HCT116 (cell line): ENCODE data around the gene ANAPC2. TPM values are rescaled to one million over a fixed set of nuclear protein-coding genes. Genes with fewer than 3 reads are reported as not detected.

Source experiments
- ATAC-seq: fragments of 200-7000 bp; cut with Tn5 transposase; 2 replicates; pipeline ENCODE4 v1.9.1; 2020; ENCODE audit warnings: mild to moderate bottlenecking, moderate library complexity
- BruUV-seq: library from RNA; stranded (reverse); fragments of 400-500 nt; replicated peaks from 2 replicates; lab custom pipeline; 2021; lab: Mats Ljungman, UMichigan
- CTCF ChIA-PET: fragments of 300-600 bp; sonication (Branson Sonifier 250); formaldehyde crosslinking; loops from one replicate; lab custom pipeline; 2021; ENCODE audit warnings: antibody characterized with exemption; lab: Charles Lee
- POLR2A ChIA-PET: fragments of 300-600, 350-600 bp; sonication (Branson Sonifier 250); formaldehyde crosslinking; loops from one replicate; lab custom pipeline; 2021; ENCODE audit warnings: antibody characterized with exemption; lab: Charles Lee
- RAD21 ChIA-PET, 2 experiments: fragments of 300-600 bp; sonication (Branson Sonifier 250); formaldehyde crosslinking; loops; one replicate each; lab custom pipeline; 2023; ENCODE audit warnings: low total read pairs in 2 of 2; ENCODE audit not compliant: uncharacterized antibody in 2 of 2, unreplicated experiment in 2 of 2, low non-redundant PET in 1 of 2; lab: Charles Lee
- DNase-seq: peaks from one replicate; pipeline ENCODE4 v3.0.0-alpha.2; 2010; ENCODE audit warnings: low read depth, low spot score
- H2AFZ ChIP-seq: fragments of 200-600 bp; shearing (Covaris generic), sonication (generic); 2 replicates; pipeline ENCODE4 v1.6.1; 2017; ENCODE audit warnings: low read depth, mixed run types, mixed read lengths, antibody characterized with exemption, low read length; ENCODE audit not compliant: poor library complexity, severe bottlenecking
- H3K27ac ChIP-seq: 2 replicates; pipeline ENCODE4 v1.5.1; 2012; ENCODE audit warnings: low read depth, low read length
- H3K27me3 ChIP-seq: fragments of 200-600 bp; sonication (generic); 2 replicates; pipeline ENCODE4 v1.6.1; 2016; ENCODE audit warnings: mixed run types, low read length, mixed read lengths; ENCODE audit not compliant: insufficient read depth
- H3K36me3 ChIP-seq, 2 experiments: fragments of 200-500 bp in 1 of 2; fragments of 200-600 bp in 1 of 2; sonication (Bioruptor generic) in 1 of 2; sonication (generic) in 1 of 2; 2 replicates each; pipeline versions ENCODE4 v1.5.1 to v1.6.1; 2014 to 2016; ENCODE audit warnings: low read length in 2 of 2, inconsistent platforms in 1 of 2, mixed read lengths in 1 of 2, mixed run types in 1 of 2; ENCODE audit not compliant: insufficient read depth in 2 of 2, control insufficient read depth in 1 of 2
- H3K4me1 ChIP-seq, 2 experiments: fragments of 200-600 bp in 1 of 2; sonication (generic) in 1 of 2; 2 replicates each; pipeline versions ENCODE4 v1.5.1 to v1.6.1; 2012 to 2017; ENCODE audit warnings: low read length in 2 of 2, inconsistent platforms in 1 of 2, mild to moderate bottlenecking in 1 of 2, mixed read lengths in 1 of 2, mixed run types in 1 of 2, moderate library complexity in 1 of 2; ENCODE audit not compliant: insufficient read depth in 2 of 2, control insufficient read depth in 1 of 2
- H3K4me2 ChIP-seq: fragments of 200-600 bp; sonication (generic); 2 replicates; pipeline ENCODE4 v1.6.1; 2017; ENCODE audit warnings: mixed run types, low read length, mixed read lengths
- H3K4me3 ChIP-seq, 2 experiments: fragments of 200-600 bp in 1 of 2; sonication (generic) in 1 of 2; replicated peaks in 1 of 2; 2 replicates each; pipeline ENCODE4 v1.5.1; 2011 to 2016; ENCODE audit warnings: low read length in 2 of 2, control low read depth in 1 of 2, low read depth in 1 of 2, mild to moderate bottlenecking in 1 of 2, mixed read lengths in 1 of 2, mixed run types in 1 of 2
- H3K79me2 ChIP-seq: fragments of 200-600 bp; sonication (generic); 2 replicates; pipeline ENCODE4 v1.6.1; 2017; ENCODE audit warnings: mild to moderate bottlenecking, mixed run types, low read length, moderate library complexity, mixed read lengths; ENCODE audit not compliant: insufficient read depth
- H3K9ac ChIP-seq: fragments of 200-600 bp; sonication (generic); 2 replicates; pipeline ENCODE4 v1.6.1; 2016; ENCODE audit warnings: low read length, mixed read lengths
- H3K9me2 ChIP-seq: fragments of 200-600 bp; sonication (generic), shearing (Covaris generic); 2 replicates; pipeline ENCODE4 v1.6.1; 2017; ENCODE audit warnings: mixed run types, mild to moderate bottlenecking, moderate library complexity; ENCODE audit not compliant: insufficient read depth
- H3K9me3 ChIP-seq, 2 experiments: fragments of 200-500 bp in 1 of 2; fragments of 200-600 bp in 1 of 2; sonication (Bioruptor generic) in 1 of 2; sonication (generic) in 1 of 2; 2 replicates each; pipeline ENCODE4 v1.6.1; 2014 to 2017; ENCODE audit warnings: low read length in 2 of 2, mixed read lengths in 2 of 2, inconsistent platforms in 1 of 2, low read depth in 1 of 2, mild to moderate bottlenecking in 1 of 2, mixed run types in 1 of 2, moderate library complexity in 1 of 2; ENCODE audit not compliant: control insufficient read depth in 1 of 2, insufficient read depth in 1 of 2
- H4K20me1 ChIP-seq: fragments of 200-600 bp; sonication (generic), shearing (Covaris generic); 2 replicates; pipeline ENCODE4 v1.6.1; 2017; ENCODE audit warnings: mixed run types, mild to moderate bottlenecking, moderate library complexity; ENCODE audit not compliant: insufficient read depth
- ATF3 ChIP-seq: IDR thresholded peaks from 2 replicates; pipeline ENCODE4 v1.6.1; 2012
- CBX3 ChIP-seq: IDR thresholded peaks from 2 replicates; pipeline ENCODE4 v1.6.1; 2012; ENCODE audit warnings: low read depth
- CEBPB ChIP-seq: IDR thresholded peaks from 2 replicates; pipeline ENCODE4 v1.6.1; 2012; ENCODE audit warnings: low read depth
- CTCF ChIP-seq, 3 experiments: fragments of 200-600 bp in 1 of 3; sonication (generic) in 1 of 3; IDR thresholded peaks in 2 of 3; conservative IDR thresholded peaks in 1 of 3; 2 replicates each; pipeline ENCODE4 v1.5.1; 2012 to 2017; ENCODE audit warnings: low read depth in 2 of 3, low read length in 2 of 3, antibody characterized with exemption in 1 of 3, borderline replicate concordance in 1 of 3, control low read depth in 1 of 3, mild to moderate bottlenecking in 1 of 3, mixed read lengths in 1 of 3, mixed run types in 1 of 3, moderate library complexity in 1 of 3; ENCODE audit not compliant: insufficient read depth in 1 of 3
- EGR1 ChIP-seq: IDR thresholded peaks from 2 replicates; pipeline ENCODE4 v1.6.1; 2012; ENCODE audit warnings: low read depth
- ELF1 ChIP-seq: IDR thresholded peaks from 2 replicates; pipeline ENCODE4 v1.6.1; 2012; ENCODE audit warnings: low read depth, borderline replicate concordance
- EZH2 ChIP-seq: fragments of 200-600 bp; sonication (generic); IDR thresholded peaks from 2 replicates; pipeline ENCODE4 v1.6.1; 2017; ENCODE audit warnings: antibody characterized with exemption, mixed run types
- EZH2phosphoT487 ChIP-seq: fragments of 200-600 bp; IDR thresholded peaks from 2 replicates; pipeline ENCODE4 v1.6.1; 2018; ENCODE audit warnings: antibody characterized with exemption, borderline replicate concordance
- FOSL1 ChIP-seq: IDR thresholded peaks from 2 replicates; pipeline ENCODE4 v1.6.1; 2012; ENCODE audit warnings: low read depth
- JUND ChIP-seq: IDR thresholded peaks from 2 replicates; pipeline ENCODE4 v1.6.1; 2012
- POLR2A ChIP-seq: IDR thresholded peaks from 2 replicates; pipeline ENCODE4 v1.7.0; 2011; ENCODE audit warnings: borderline replicate concordance; ENCODE audit not compliant: insufficient read depth, insufficient read length; ENCODE audit errors: extremely low read depth
- SIN3A ChIP-seq: IDR thresholded peaks from 2 replicates; pipeline ENCODE4 v1.6.1; 2012; ENCODE audit warnings: low read depth
- SP1 ChIP-seq: IDR thresholded peaks from 2 replicates; pipeline ENCODE4 v1.6.1; 2012; ENCODE audit warnings: low read depth
- SRF ChIP-seq: IDR thresholded peaks from 2 replicates; pipeline ENCODE4 v1.6.1; 2012; ENCODE audit warnings: low read depth
- YY1 ChIP-seq: IDR thresholded peaks from 2 replicates; pipeline ENCODE4 v1.6.1; 2011; ENCODE audit warnings: low read length, low read depth, moderate library complexity, mild to moderate bottlenecking; ENCODE audit not compliant: insufficient replicate concordance; ENCODE audit errors: extremely low read depth
- ZFX ChIP-seq: fragments of 450-650 bp; IDR thresholded peaks from 2 replicates; pipeline ENCODE4 v1.6.1; 2017
- ZNF274 ChIP-seq: fragments of 200-500 bp; sonication (Bioruptor generic); IDR thresholded peaks from 2 replicates; pipeline ENCODE4 v1.6.1; 2014; ENCODE audit warnings: mild to moderate bottlenecking, low read depth, low read length, inconsistent platforms
- intact Hi-C: fragments of 100-400 bp; cut with micrococcal nuclease; formaldehyde crosslinking; loops from 2 replicates; pipeline ENCODE4 v1.10.0; 2022
- total RNA-seq: library from RNA; stranded (reverse); gene quantifications from one replicate; pipeline ENCODE4 v1.2.1, GENCODE V29; 2021; ENCODE audit not compliant: unreplicated experiment
- TF ChIP-seq, protein P1 (sequence below): IDR thresholded peaks from 2 replicates; pipeline ENCODE4 v1.6.1; 2011; ENCODE audit warnings: mild to moderate bottlenecking, low read length, moderate library complexity; ENCODE audit not compliant: insufficient replicate concordance; ENCODE audit errors: extremely low read depth
- TF ChIP-seq, protein P2 (sequence below): IDR thresholded peaks from 2 replicates; pipeline ENCODE4 v1.6.1; 2012

The ANAPC2 gene
- total RNA-seq, 1 experiment from 2014 or later: 75.5 TPM

DNA sequence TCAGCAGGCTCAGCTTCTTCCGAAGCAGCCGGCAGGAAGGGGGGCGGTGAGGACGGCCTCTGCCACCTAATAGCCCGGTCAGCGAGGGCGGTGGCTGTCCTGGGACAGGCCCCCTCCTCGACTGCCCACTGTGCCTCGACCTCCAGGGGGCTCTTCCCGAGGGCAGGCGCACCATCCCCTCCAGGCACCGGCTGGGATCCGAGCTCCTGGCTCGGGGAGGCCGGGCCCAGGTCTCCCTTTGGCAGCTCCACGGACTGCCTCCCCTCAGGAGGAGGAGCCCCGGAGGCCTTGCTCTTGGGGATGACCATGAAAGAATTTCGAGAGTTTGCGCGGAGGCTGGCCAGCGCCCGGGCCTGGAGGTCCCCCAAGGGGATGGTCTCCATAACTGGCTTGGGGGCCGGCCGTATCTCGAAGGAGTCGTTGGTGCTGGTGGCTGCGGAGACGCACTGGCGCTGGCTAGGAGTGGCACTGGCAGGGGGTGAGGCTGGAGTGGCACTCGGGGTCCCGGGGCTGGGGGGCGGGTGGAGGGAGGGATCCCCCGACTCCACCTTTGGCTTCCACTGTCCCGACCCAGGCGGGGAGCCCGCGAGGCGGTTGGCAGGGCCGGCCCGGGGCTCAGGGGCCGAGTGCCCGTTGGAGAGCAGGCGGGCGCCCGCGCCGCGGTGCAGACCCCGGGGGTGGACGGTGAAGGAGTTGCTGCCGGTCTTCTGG lies 11.2 kb upstream of the ANAPC2 start:
- H3K36me3 ChIP-seq: 0 out of 4 replicates have a peak, but pooled peaks cover 0 to 3% of the 10 kb centered on the region in 2 experiments
- BruUV-seq: no TSS peak
- no peak overlapping the region for H2AFZ ChIP-seq
- H3K4me2 ChIP-seq: peak overlapping the region; percentile 63
- H3K27ac ChIP-seq: peak overlapping the region; percentile 35; the same call in 1 of the 2 replicates
- peaks cover 40 to 61% of the 10 kb centered on the region in 2 experiments for H3K4me1 ChIP-seq
- ChIA-PET CTCF (no interaction called here), RAD21 (interaction anchor here in 1 of 2 experiments (0.9 kb wide), 1 partner anchor 42 kb away, joined by 7 read pairs; no protein-coding TSS in a partner anchor), POLR2A (interaction anchor here (2.6 kb wide), 1 partner anchor 10 kb away, joined by 20 read pairs; the partner anchor contains the start of genes ANAPC2 and SSNA1)
- no peak for ATAC-seq
- peaks cover 35% of the 10 kb centered on the region for H3K79me2 ChIP-seq
- H3K9me2 ChIP-seq: no peaks in the 10 kb centered on the region
- H3K27me3 ChIP-seq: no peaks in the 10 kb centered on the region
- peak overlapping the region; percentile 15 to 46; a peak in 3 of 4 replicates for H3K4me3 ChIP-seq
- intact Hi-C loops: loop anchor here (1.0 kb wide), 1 partner anchor 42 kb away; the partner anchor contains the start of gene TUBB4B
- H4K20me1 ChIP-seq: no peaks in the 10 kb centered on the region
- H3K9me3 ChIP-seq: no peaks in the 10 kb centered on the region
- peak overlapping the region; percentile 46 for H3K9ac ChIP-seq
- no peak for TF ChIP-seq ZFX
- no peak for TF ChIP-seq POLR2A
- TF ChIP-seq SP1: no peak
- no peak for TF ChIP-seq EZH2phosphoT487
- no peak for TF ChIP-seq EZH2
- no peak for TF ChIP-seq YY1
- TF ChIP-seq, protein P1, sequence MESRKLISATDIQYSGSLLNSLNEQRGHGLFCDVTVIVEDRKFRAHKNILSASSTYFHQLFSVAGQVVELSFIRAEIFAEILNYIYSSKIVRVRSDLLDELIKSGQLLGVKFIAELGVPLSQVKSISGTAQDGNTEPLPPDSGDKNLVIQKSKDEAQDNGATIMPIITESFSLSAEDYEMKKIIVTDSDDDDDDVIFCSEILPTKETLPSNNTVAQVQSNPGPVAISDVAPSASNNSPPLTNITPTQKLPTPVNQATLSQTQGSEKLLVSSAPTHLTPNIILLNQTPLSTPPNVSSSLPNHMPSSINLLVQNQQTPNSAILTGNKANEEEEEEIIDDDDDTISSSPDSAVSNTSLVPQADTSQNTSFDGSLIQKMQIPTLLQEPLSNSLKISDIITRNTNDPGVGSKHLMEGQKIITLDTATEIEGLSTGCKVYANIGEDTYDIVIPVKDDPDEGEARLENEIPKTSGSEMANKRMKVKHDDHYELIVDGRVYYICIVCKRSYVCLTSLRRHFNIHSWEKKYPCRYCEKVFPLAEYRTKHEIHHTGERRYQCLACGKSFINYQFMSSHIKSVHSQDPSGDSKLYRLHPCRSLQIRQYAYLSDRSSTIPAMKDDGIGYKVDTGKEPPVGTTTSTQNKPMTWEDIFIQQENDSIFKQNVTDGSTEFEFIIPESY: no peak
- TF ChIP-seq CTCF (IDR thresholded peaks at IDR 0.05 in 2 of 3, conservative IDR thresholded peaks at IDR 0.05 in 1 of 3; ENCODE audit: borderline replicate concordance in 1 of 3, insufficient read depth in 1 of 3, low read depth in 2 of 3, low read length in 2 of 3): no peak
- TF ChIP-seq SIN3A: no peak
- TF ChIP-seq SRF: no peak
- TF ChIP-seq ZNF274: no peak
- no peak for TF ChIP-seq FOSL1
- TF ChIP-seq, protein P2, sequence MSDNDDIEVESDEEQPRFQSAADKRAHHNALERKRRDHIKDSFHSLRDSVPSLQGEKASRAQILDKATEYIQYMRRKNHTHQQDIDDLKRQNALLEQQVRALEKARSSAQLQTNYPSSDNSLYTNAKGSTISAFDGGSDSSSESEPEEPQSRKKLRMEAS: no peak
- no peak for TF ChIP-seq JUND
- no peak for TF ChIP-seq EGR1
- no peak for TF ChIP-seq ELF1
- no peak for TF ChIP-seq ATF3
- no peak for TF ChIP-seq CEBPB
- TF ChIP-seq CBX3: no peak
- DNase-seq: no peak
